IMR-90 (cell line): Measurements from ENCODE around the gene ARHGAP19. TPM values are rescaled to one million over a fixed set of nuclear protein-coding genes. Genes with fewer than 3 reads are reported as not detected.

Source experiments
- ATAC-seq: fragments of 200-7000 bp; cut with Tn5 transposase; 2 replicates; pipeline ENCODE4 v1.9.1; 2020; ENCODE audit warnings: low read depth, mild to moderate bottlenecking, moderate library complexity
- BruUV-seq: library from RNA; stranded (reverse); fragments of 400-500 nt; replicated peaks from 2 replicates; lab custom pipeline; 2021; lab: Mats Ljungman, UMichigan
- CTCF ChIA-PET: fragments of 300-600 bp; formaldehyde crosslinking; extraction: SDS; loops from one replicate; lab custom pipeline; 2021; ENCODE audit warnings: antibody characterized with exemption; lab: Yijun Ruan, JAX
- POLR2A ChIA-PET: fragments of 300-600 bp; sonication (Branson Sonifier 250); formaldehyde crosslinking; loops from one replicate; lab custom pipeline; 2022; ENCODE audit warnings: antibody characterized with exemption; ENCODE audit not compliant: unreplicated experiment; lab: Charles Lee
- DNase-seq: peaks from one replicate; pipeline ENCODE4 v3.0.0; 2013
- H2AFZ ChIP-seq: replicated peaks from 2 replicates; pipeline ENCODE3; 2013; ENCODE audit warnings: low read length, mild to moderate bottlenecking; ENCODE audit not compliant: poor library complexity
- H2AK5ac ChIP-seq: 2 replicates; pipeline ENCODE4 v1.6.1; 2013; ENCODE audit warnings: low read depth, low read length, inconsistent platforms
- H2AK9ac ChIP-seq: replicated peaks from 2 replicates; pipeline ENCODE3; 2013; ENCODE audit warnings: mild to moderate bottlenecking, low read depth, low read length, moderate library complexity; ENCODE audit not compliant: poor library complexity
- H2BK120ac ChIP-seq: 2 replicates; pipeline ENCODE4 v1.6.1; 2013; ENCODE audit warnings: low read depth, low read length, inconsistent platforms
- H2BK15ac ChIP-seq: 3 replicates; pipeline ENCODE4 v1.6.1; 2013; ENCODE audit warnings: low read depth, low read length, inconsistent platforms
- H2BK20ac ChIP-seq: 2 replicates; pipeline ENCODE4 v1.6.1; 2013; ENCODE audit warnings: low read depth, mild to moderate bottlenecking, inconsistent platforms, low read length, moderate library complexity
- H2BK5ac ChIP-seq: 2 replicates; pipeline ENCODE4 v1.6.1; 2013; ENCODE audit warnings: mild to moderate bottlenecking, low read depth, low read length, inconsistent platforms; ENCODE audit not compliant: poor library complexity, severe bottlenecking
- H3K14ac ChIP-seq: replicated peaks from 2 replicates; pipeline ENCODE4 v1.6.1; 2013; ENCODE audit warnings: low read depth, low read length, inconsistent platforms
- H3K18ac ChIP-seq: 2 replicates; pipeline ENCODE4 v1.6.1; 2013; ENCODE audit warnings: low read depth, low read length, control low read depth
- H3K23ac ChIP-seq: 2 replicates; pipeline ENCODE4 v1.6.1; 2013; ENCODE audit warnings: low read depth, low read length, inconsistent platforms
- H3K27ac ChIP-seq: 2 replicates; pipeline ENCODE4 v1.5.1; 2013; ENCODE audit warnings: mild to moderate bottlenecking, control low read depth, low read length; ENCODE audit not compliant: insufficient read depth
- H3K27me3 ChIP-seq: 2 replicates; pipeline ENCODE4 v1.6.1; 2013; ENCODE audit warnings: low read length; ENCODE audit not compliant: control insufficient read depth, insufficient read depth
- H3K36me3 ChIP-seq: 2 replicates; pipeline ENCODE4 v1.6.1; 2013; ENCODE audit warnings: low read length, mixed read lengths; ENCODE audit not compliant: control insufficient read depth, insufficient read depth
- H3K4ac ChIP-seq: 2 replicates; pipeline ENCODE4 v1.6.1; 2013; ENCODE audit warnings: low read depth, low read length, inconsistent platforms
- H3K4me1 ChIP-seq: 2 replicates; pipeline ENCODE4 v1.6.1; 2013; ENCODE audit warnings: low read length, mixed read lengths; ENCODE audit not compliant: control insufficient read depth, insufficient read depth
- H3K4me2 ChIP-seq: 2 replicates; pipeline ENCODE4 v1.6.1; 2013; ENCODE audit warnings: low read depth, mild to moderate bottlenecking, control low read depth, low read length, moderate library complexity
- H3K4me3 ChIP-seq: 2 replicates; pipeline ENCODE4 v1.5.1; 2013; ENCODE audit warnings: low read depth, mild to moderate bottlenecking, control low read depth, low read length, moderate library complexity; ENCODE audit not compliant: insufficient read depth
- H3K56ac ChIP-seq: 2 replicates; pipeline ENCODE4 v1.6.1; 2013; ENCODE audit warnings: low read length, inconsistent platforms; ENCODE audit not compliant: insufficient read depth; ENCODE audit errors: extremely low read depth
- H3K79me1 ChIP-seq, 2 experiments: 2 replicates each; pipeline ENCODE4 v1.6.1; 2013; ENCODE audit warnings: low read length in 2 of 2, inconsistent platforms in 1 of 2, low read depth in 1 of 2
- H3K9ac ChIP-seq: 2 replicates; pipeline ENCODE4 v1.6.1; 2013; ENCODE audit warnings: low read depth, low read length, control low read depth
- H3K9me1 ChIP-seq: 2 replicates; pipeline ENCODE4 v1.6.1; 2013; ENCODE audit warnings: low read length, inconsistent platforms; ENCODE audit not compliant: insufficient read depth
- H3K9me3 ChIP-seq: 2 replicates; pipeline ENCODE4 v1.6.1; 2013; ENCODE audit warnings: low read length; ENCODE audit not compliant: control insufficient read depth, insufficient read depth
- H4K20me1 ChIP-seq: 2 replicates; pipeline ENCODE4 v1.6.1; 2013; ENCODE audit warnings: low read length, inconsistent platforms; ENCODE audit not compliant: insufficient read depth
- H4K5ac ChIP-seq: 2 replicates; pipeline ENCODE4 v1.6.1; 2013; ENCODE audit warnings: mild to moderate bottlenecking, low read depth, low read length, control low read depth
- H4K8ac ChIP-seq, 2 experiments: 2 replicates each; pipeline ENCODE4 v1.6.1; 2013; ENCODE audit warnings: low read depth in 2 of 2, low read length in 2 of 2, control low read depth in 1 of 2, inconsistent platforms in 1 of 2
- H4K91ac ChIP-seq: 2 replicates; pipeline ENCODE4 v1.6.1; 2013; ENCODE audit warnings: low read depth, low read length, inconsistent platforms; ENCODE audit not compliant: insufficient read depth
- BHLHE40 ChIP-seq: fragments of 150-350 bp; IDR thresholded peaks from 2 replicates; pipeline ENCODE4 v1.6.1; 2016; ENCODE audit warnings: mild to moderate bottlenecking, low read depth, low read length
- CHD1 ChIP-seq: IDR thresholded peaks from 2 replicates; pipeline ENCODE4 v1.6.1; 2012; ENCODE audit warnings: low read depth, low read length, improper control_type of control experiment
- ELK1 ChIP-seq: fragments of 150-350 bp; IDR thresholded peaks from 2 replicates; pipeline ENCODE4 v1.6.1; 2016; ENCODE audit warnings: low read depth, mild to moderate bottlenecking, low read length, moderate library complexity, borderline replicate concordance
- FOS ChIP-seq: fragments of 150-350 bp; IDR thresholded peaks from 2 replicates; pipeline ENCODE4 v1.6.1; 2016; ENCODE audit warnings: low read depth, low read length
- MAFK ChIP-seq: IDR thresholded peaks from 2 replicates; pipeline ENCODE4 v1.6.1; 2012; ENCODE audit warnings: low read depth, low read length, improper control_type of control experiment
- RCOR1 ChIP-seq: IDR thresholded peaks from 2 replicates; pipeline ENCODE4 v1.6.1; 2012; ENCODE audit warnings: mild to moderate bottlenecking, low read length, improper control_type of control experiment; ENCODE audit not compliant: insufficient replicate concordance
- SMC3 ChIP-seq: fragments of 150-350 bp; IDR thresholded peaks from 2 replicates; pipeline ENCODE4 v1.6.1; 2016; ENCODE audit warnings: low read depth, mild to moderate bottlenecking, antibody characterized with exemption, low read length, moderate library complexity
- USF2 ChIP-seq: fragments of 150-350 bp; IDR thresholded peaks from 2 replicates; pipeline ENCODE4 v1.6.1; 2017; ENCODE audit warnings: mild to moderate bottlenecking, antibody characterized with exemption, low read length, low read depth
- WGBS, 2 experiments: methylation state at CpG; one replicate each; pipeline versions ENCODE4 v1.1.5 to v1.1.7; 2013; ENCODE audit warnings: missing lambda C conversion rate in 2 of 2; ENCODE audit not compliant: insufficient read length in 1 of 2; ENCODE audit errors: extremely low coverage in 2 of 2; 5-methylcytosine and 5-hydroxymethylcytosine counted together
- dilution Hi-C: fragments of 300-500 bp; cut with HindIII; formaldehyde crosslinking; loops from one replicate; pipeline ENCODE4 v1.14.3; 2018; ENCODE audit warnings: low sequenced_read_pairs; ENCODE audit not compliant: unreplicated experiment
- in situ Hi-C: fragments of 300-500 bp; cut with MboI; formaldehyde crosslinking; loops from 3 replicates; pipeline ENCODE4 v1.14.3; 2019; ENCODE audit warnings: low sequenced_read_pairs, inconsistent platforms, mixed read lengths
- intact Hi-C: fragments of 100-400 bp; cut with micrococcal nuclease; formaldehyde crosslinking; loops from 2 replicates; pipeline ENCODE4 v1.10.0; 2022
- polyA plus RNA-seq, 3 experiments: library from polyadenylated mRNA; depleted of rRNA; stranded (reverse); fragments of >200 nt; gene quantifications; 2 replicates each; pipeline ENCODE4 v1.2.3, GENCODE V29; 2012; ENCODE audit warnings: low replicate concordance in 1 of 3
- total RNA-seq: library from RNA; depleted of rRNA; stranded (reverse); fragments of >200 nt; gene quantifications from 2 replicates; pipeline ENCODE4 v1.2.3, GENCODE V29; 2012

The ARHGAP19 gene
- total and polyA plus RNA-seq, 2 of the 4 experiments (the other 2 are of a cell fraction) = 6.3 to 7.0 TPM

DNA sequence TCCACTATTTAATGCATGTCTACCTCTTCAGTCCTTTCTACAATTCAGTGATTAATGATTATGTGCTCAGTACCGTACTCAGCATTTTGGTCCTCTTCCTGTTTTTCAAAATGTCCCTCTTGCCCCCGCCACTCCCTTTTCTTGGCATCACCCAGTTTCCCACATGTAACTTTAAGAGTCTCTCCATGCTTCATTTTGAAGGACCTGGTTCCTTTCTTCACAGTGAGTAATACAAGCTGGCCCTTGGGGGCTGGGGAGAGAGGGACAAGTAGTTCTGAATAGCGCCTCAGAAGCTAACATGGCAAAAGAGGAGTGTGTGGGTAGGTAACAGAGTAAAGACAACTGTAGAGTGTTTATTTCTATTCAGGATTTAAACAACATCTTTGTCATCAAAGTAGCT lies 72.1 kb downstream of the ARHGAP19 start:
- Histone ChIP-seq H2AK5ac (no peak overlapping the region), H3K9ac (no peak overlapping the region), H3K4ac (no peak overlapping the region), H2AK9ac (no peak overlapping the region), H2BK15ac (no peak overlapping the region), H3K27ac (no peak overlapping the region), H3K23ac (no peak overlapping the region), H3K36me3 (peaks cover 3% of the 10 kb centered on the region; the same call in 1 of the 2 replicates), H3K79me1 (no peaks in the 10 kb centered on the region; a peak in 1 of 4 replicates), H2BK5ac (no peak overlapping the region), H3K27me3 (no peaks in the 10 kb centered on the region), H2AFZ (no peak overlapping the region), H4K91ac (no peak overlapping the region), H3K14ac (no peak overlapping the region), H3K9me3 (no peaks in the 10 kb centered on the region), H3K4me3 (no peak overlapping the region), H4K5ac (no peak overlapping the region), H3K18ac (no peak overlapping the region), H2BK20ac (no peak overlapping the region), H3K56ac (no peak overlapping the region), H4K8ac (no peak overlapping the region), H3K4me2 (no peak overlapping the region), H3K9me1 (peaks cover 4% of the 10 kb centered on the region; the same call in 1 of the 2 replicates), H4K20me1 (no peaks in the 10 kb centered on the region), H2BK120ac (no peak overlapping the region), H3K4me1 (peaks cover 9% of the 10 kb centered on the region)
- intact Hi-C loops = no loop called here
- dilution Hi-C loops = no loop called here
- TF ChIP-seq BHLHE40 (no peak), USF2 (no peak), ELK1 (no peak), SMC3 (no peak), RCOR1 (no peak), CHD1 (no peak), MAFK (no peak), FOS (no peak)
- ATAC-seq (no peak), DNase-seq (no peak)
- ChIA-PET POLR2A (no interaction called here), CTCF (interaction anchor here (0.9 to 1.0 kb wide), 2 partner anchors 23 to 147 kb away, joined by 3 to 5 read pairs; no protein-coding TSS in a partner anchor)
- BruUV-seq = no TSS peak
- in situ Hi-C loops = no loop called here
- no CpG with 5 or more reads among the region's 3 CpGs for WGBS, 2 experiments
